Peyer's patch (tissue), 4 donors: Measurements from ENCODE around the gene GAMT. TPM values are rescaled to one million over a fixed set of nuclear protein-coding genes. Genes with fewer than 3 reads are reported as not detected.

Source experiments
- DNase-seq, 3 donors: peaks; one replicate each; pipeline ENCODE4 v3.0.0-alpha.2; 2017 to 2019
- H3K27ac ChIP-seq, 4 donors: fragments of 200-600 bp; sonication (generic); one replicate each; pipeline ENCODE4 v1.5.1; 2016 to 2019
- H3K27me3 ChIP-seq, 2 donors: fragments of 200-600 bp; sonication (generic); one replicate each; pipeline ENCODE4 v1.5.1; 2019
- H3K36me3 ChIP-seq, 3 donors: fragments of 200-600 bp; sonication (generic); one replicate each; pipeline ENCODE4 v1.5.1; 2016 to 2019
- H3K4me1 ChIP-seq, 4 donors: fragments of 200-600 bp; sonication (generic); one replicate each; pipeline ENCODE4 v1.5.1; 2016 to 2019
- H3K4me3 ChIP-seq, 4 donors: fragments of 200-600 bp; sonication (generic); 1 replicate in 3 of 4; 2 replicates in 1 of 4; pipeline ENCODE4 v1.5.1; 2016 to 2019; ENCODE audit warnings: mild to moderate bottlenecking in 1 of 4
- H3K9me3 ChIP-seq, 4 donors: fragments of 200-600 bp; sonication (generic); one replicate each; pipeline ENCODE4 v1.5.1; 2016 to 2019; ENCODE audit warnings: mild to moderate bottlenecking in 1 of 4
- CTCF ChIP-seq, 6 experiments: fragments of 450-650 bp in 4 of 6; fragments of 200-600 bp in 2 of 6; sonication (generic) in 1 of 6; IDR thresholded peaks; one replicate each; pipeline ENCODE4 v1.5.1; 2017 to 2019; ENCODE audit warnings: antibody characterized with exemption in 6 of 6, mild to moderate bottlenecking in 3 of 6, moderate library complexity in 1 of 6
- POLR2A ChIP-seq, 2 donors: fragments of 450-650 bp; IDR thresholded peaks; one replicate each; pipeline ENCODE4 v1.5.1; 2017; ENCODE audit warnings: antibody characterized with exemption in 2 of 2, mild to moderate bottlenecking in 2 of 2, moderate library complexity in 2 of 2
- total RNA-seq, 4 donors: library from RNA; depleted of rRNA; stranded (reverse); fragments of >200 nt; gene quantifications; one replicate each; pipeline ENCODE4 v1.1.0, GENCODE V29; 2016

Gene GAMT
- total RNA-seq, 4 donors from 2014 or later = 2.5 to 3.1 TPM; not detected in 2

GRCh38 chr19:1438933-1439354, 37.6 kb upstream of the GAMT start:
- TF ChIP-seq CTCF (IDR thresholded peaks at IDR 0.05) = no peak
- peak overlapping the region; percentile 79 to 89 (median 88) for H3K27ac ChIP-seq
- H3K4me3 ChIP-seq = peak overlapping the region; percentile 70 to 92 (median 77)

GRCh38 chr19:1438035-1438932, 36.9 kb upstream of the GAMT start, which contains the start of gene RPS15:
Gene RPS15, plus strand, starts transcription at chr19:1438396. Its CDS starts 30 bp downstream, at chr19:1438426.
- Histone ChIP-seq H3K27ac (peak within 1 kb of the TSS; percentile 79 to 89 (median 88)), H3K4me1 (peaks cover 0 to 15% (median 9%) of the 10 kb centered on the region in 4 donors), H3K36me3 (peaks cover 0 to 56% (median 0%) of the 10 kb centered on the region in 3 donors), H3K27me3 (no peaks in the 10 kb centered on the region), H3K4me3 (peak within 1 kb of the TSS; percentile 70 to 92 (median 77)), H3K9me3 (no peaks in the 10 kb centered on the region)
- peak; percentile 89 to 99 (median 97) for DNase-seq
- TF ChIP-seq POLR2A (IDR thresholded peaks at IDR 0.05) (peak; percentile 86 to 89), CTCF (IDR thresholded peaks at IDR 0.05) (peak; percentile 93 to 99 (median 98))

More at GRCh38 chr19:1438933-1439354, 37.6 kb upstream of the GAMT start:
- no peak for DNase-seq
- Histone ChIP-seq H3K9me3 (no peaks in the 10 kb centered on the region), H3K4me1 (peaks cover 0 to 15% (median 9%) of the 10 kb centered on the region in 4 donors), H3K27me3 (no peaks in the 10 kb centered on the region), H3K36me3 (peaks cover 0 to 49% (median 0%) of the 10 kb centered on the region in 3 donors)

- no peak for DNase-seq
- H3K9me3 ChIP-seq = no peaks in the 10 kb centered on the region
- peaks cover 0 to 15% (median 9%) of the 10 kb centered on the region in 4 donors for H3K4me1 ChIP-seq
- TF ChIP-seq POLR2A (IDR thresholded peaks at IDR 0.05) = no peak
- H3K27ac ChIP-seq = peak overlapping the region in 3 of 4 donors; percentile 56 to 88 (median 87)
- peaks cover 0 to 60% (median 0%) of the 10 kb centered on the region in 3 donors for H3K36me3 ChIP-seq
- H3K4me3 ChIP-seq = peak overlapping the region in 3 of 4 donors; percentile 70 to 84 (median 70)
- H3K27me3 ChIP-seq = no peaks in the 10 kb centered on the region
Measured at GRCh38 chr19:1437609-1438008, 36.3 kb upstream of the GAMT start.

GRCh38 chr19:1435378-1435989, 34.1 kb upstream of the GAMT start:
- H3K4me3 ChIP-seq = no peak overlapping the region
- H3K27me3 ChIP-seq = no peaks in the 10 kb centered on the region
- TF ChIP-seq POLR2A (IDR thresholded peaks at IDR 0.05) = no peak
- no peak for TF ChIP-seq CTCF (IDR thresholded peaks at IDR 0.05)
- no peak overlapping the region for H3K27ac ChIP-seq
- H3K9me3 ChIP-seq = no peaks in the 10 kb centered on the region
- H3K4me1 ChIP-seq = peaks cover 0 to 15% (median 9%) of the 10 kb centered on the region in 4 donors
- peaks cover 0 to 63% (median 0%) of the 10 kb centered on the region in 3 donors for H3K36me3 ChIP-seq
- DNase-seq = no peak

GRCh38 chr19:1434577-1435060, 33.3 kb upstream of the GAMT start:
- no peaks in the 10 kb centered on the region for H3K27me3 ChIP-seq
- no peak overlapping the region for H3K27ac ChIP-seq
- TF ChIP-seq POLR2A (IDR thresholded peaks at IDR 0.05) = no peak
- TF ChIP-seq CTCF (IDR thresholded peaks at IDR 0.05) = no peak
- no peak overlapping the region for H3K4me3 ChIP-seq
- H3K4me1 ChIP-seq = peaks cover 0 to 10% (median 6%) of the 10 kb centered on the region in 4 donors
- no peak for DNase-seq
- peaks cover 0 to 63% (median 0%) of the 10 kb centered on the region in 3 donors for H3K36me3 ChIP-seq
- no peaks in the 10 kb centered on the region for H3K9me3 ChIP-seq
